HL-60 (cell line): ENCODE measurements around the gene CD320.

Source experiments
- POLR2AphosphoS5 ChIP-seq: IDR thresholded peaks from 2 replicates; pipeline ENCODE4 v1.6.1; 2012; ENCODE audit warnings: low read depth
- TF ChIP-seq, protein P1 (sequence below): IDR thresholded peaks from one replicate; pipeline ENCODE4 v1.5.1; 2011; ENCODE audit warnings: low read length, control low read depth, inconsistent platforms; ENCODE audit not compliant: insufficient read depth

DNA sequence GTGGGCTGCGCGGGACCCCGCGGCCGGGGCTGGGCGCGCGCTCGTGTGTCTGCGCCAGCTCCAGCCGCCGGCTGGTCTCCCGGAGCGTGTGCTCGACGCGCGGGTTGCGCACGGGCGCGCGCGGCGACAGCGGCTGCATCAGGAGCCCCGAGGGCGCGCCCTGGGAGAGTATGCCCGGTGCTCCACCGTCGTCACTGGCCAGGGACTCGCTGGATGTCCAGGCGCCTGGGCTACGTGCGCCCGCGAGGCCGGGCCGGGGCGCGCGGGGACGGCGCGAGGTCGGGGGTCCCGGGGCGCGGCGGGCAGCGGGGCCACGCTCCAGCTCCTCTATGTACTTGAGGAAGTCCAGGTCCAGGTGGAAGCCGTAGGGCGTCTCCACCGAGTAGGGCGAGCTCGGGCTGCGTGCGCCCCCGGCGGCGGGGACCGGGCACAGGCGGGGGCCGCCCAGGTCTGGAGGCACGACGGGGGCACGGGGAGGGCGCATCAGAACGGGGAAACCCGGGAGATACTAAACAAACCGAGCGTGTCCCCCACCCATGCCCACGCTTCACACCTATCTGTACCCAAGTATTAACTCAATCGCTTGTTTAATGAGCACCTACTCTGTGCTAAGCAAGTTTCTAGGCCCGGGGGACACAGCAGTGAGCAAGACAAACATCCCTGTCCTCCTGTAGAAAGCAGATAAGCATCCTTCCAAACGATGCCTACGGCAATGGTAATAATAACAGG lies 27.3 kb upstream of the CD320 start:
- TF ChIP-seq, protein P1, sequence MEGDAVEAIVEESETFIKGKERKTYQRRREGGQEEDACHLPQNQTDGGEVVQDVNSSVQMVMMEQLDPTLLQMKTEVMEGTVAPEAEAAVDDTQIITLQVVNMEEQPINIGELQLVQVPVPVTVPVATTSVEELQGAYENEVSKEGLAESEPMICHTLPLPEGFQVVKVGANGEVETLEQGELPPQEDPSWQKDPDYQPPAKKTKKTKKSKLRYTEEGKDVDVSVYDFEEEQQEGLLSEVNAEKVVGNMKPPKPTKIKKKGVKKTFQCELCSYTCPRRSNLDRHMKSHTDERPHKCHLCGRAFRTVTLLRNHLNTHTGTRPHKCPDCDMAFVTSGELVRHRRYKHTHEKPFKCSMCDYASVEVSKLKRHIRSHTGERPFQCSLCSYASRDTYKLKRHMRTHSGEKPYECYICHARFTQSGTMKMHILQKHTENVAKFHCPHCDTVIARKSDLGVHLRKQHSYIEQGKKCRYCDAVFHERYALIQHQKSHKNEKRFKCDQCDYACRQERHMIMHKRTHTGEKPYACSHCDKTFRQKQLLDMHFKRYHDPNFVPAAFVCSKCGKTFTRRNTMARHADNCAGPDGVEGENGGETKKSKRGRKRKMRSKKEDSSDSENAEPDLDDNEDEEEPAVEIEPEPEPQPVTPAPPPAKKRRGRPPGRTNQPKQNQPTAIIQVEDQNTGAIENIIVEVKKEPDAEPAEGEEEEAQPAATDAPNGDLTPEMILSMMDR: no peak
- no peak for TF ChIP-seq POLR2AphosphoS5
